KMS-11 (cell line): Measurements from ENCODE around the gene GNB1.

ENCODE experiments used
- H2AFZ ChIP-seq: fragments of 200-600 bp; sonication (generic); 2 replicates; pipeline ENCODE4 v1.6.1; 2016; ENCODE audit warnings: antibody characterized with exemption, mixed run types, low read depth
- H3K27ac ChIP-seq: fragments of 200-600 bp; sonication (generic); 2 replicates; pipeline ENCODE4 v1.6.1; 2016; ENCODE audit warnings: mild to moderate bottlenecking, mixed run types
- H3K27me3 ChIP-seq: fragments of 200-600 bp; sonication (generic); 2 replicates; pipeline ENCODE4 v1.6.1; 2017; ENCODE audit warnings: mild to moderate bottlenecking, low read depth, mixed run types, moderate library complexity; ENCODE audit not compliant: insufficient read depth
- H3K36me3 ChIP-seq: fragments of 200-600 bp; sonication (generic); 2 replicates; pipeline ENCODE4 v1.6.1; 2017; ENCODE audit warnings: mild to moderate bottlenecking, mixed run types; ENCODE audit not compliant: insufficient read depth
- H3K4me1 ChIP-seq: fragments of 200-600 bp; sonication (generic); 2 replicates; pipeline ENCODE4 v1.6.1; 2016; ENCODE audit warnings: mild to moderate bottlenecking, low read depth, mixed run types; ENCODE audit not compliant: poor library complexity, severe bottlenecking
- H3K4me2 ChIP-seq: fragments of 200-600 bp; sonication (generic); 2 replicates; pipeline ENCODE4 v1.7.0; 2016; ENCODE audit warnings: mild to moderate bottlenecking, mixed run types
- H3K4me3 ChIP-seq: fragments of 200-600 bp; sonication (generic); IDR thresholded peaks from 2 replicates; pipeline ENCODE4 v1.6.1; 2017; ENCODE audit warnings: low read depth, low read length, mixed read lengths; ENCODE audit not compliant: insufficient read depth
- H3K79me2 ChIP-seq: fragments of 200-600 bp; sonication (generic); 2 replicates; pipeline ENCODE4 v1.6.1; 2016; ENCODE audit warnings: low read depth, mixed run types; ENCODE audit not compliant: insufficient read depth
- H3K9ac ChIP-seq: fragments of 200-600 bp; sonication (generic); 2 replicates; pipeline ENCODE4 v1.6.1; 2016; ENCODE audit warnings: mild to moderate bottlenecking, mixed run types
- H4K20me1 ChIP-seq: fragments of 200-600 bp; sonication (generic); 2 replicates; pipeline ENCODE4 v1.6.1; 2016; ENCODE audit warnings: mild to moderate bottlenecking, mixed run types; ENCODE audit not compliant: insufficient read depth
- TF ChIP-seq, protein P1 (sequence below): fragments of 200-600 bp; sonication (generic); conservative IDR thresholded peaks from 2 replicates; pipeline ENCODE4 v1.6.1; 2017; ENCODE audit warnings: low read depth, mild to moderate bottlenecking, antibody characterized with exemption, low read length, moderate library complexity, mixed read lengths

Gene GNB1

DNA sequence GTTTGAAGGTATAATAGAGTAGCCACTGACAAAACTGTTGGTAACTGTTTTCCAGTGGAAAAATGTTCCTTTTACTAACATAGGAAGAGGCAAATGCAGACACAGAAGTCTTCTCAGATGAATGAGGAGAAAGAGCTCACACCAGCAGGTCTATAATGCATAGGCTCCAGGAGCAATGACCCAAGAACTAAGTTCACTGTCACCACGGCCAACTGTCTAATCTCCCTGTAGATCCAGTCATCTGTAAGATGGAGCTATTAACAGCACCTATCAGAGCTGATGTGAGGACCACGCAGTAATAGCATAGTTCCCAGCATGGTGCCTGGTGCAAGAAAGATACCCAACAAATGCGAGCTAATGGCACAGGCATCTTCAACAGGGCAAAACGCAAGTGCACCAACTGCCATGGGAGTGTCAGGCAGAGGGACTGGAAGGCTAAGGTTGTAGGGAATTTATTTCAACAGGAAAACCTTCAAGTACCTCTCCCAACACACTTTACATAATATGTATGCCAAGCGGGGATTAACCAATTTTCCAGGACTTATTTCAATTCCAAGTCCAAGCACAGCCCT, 12.9 kb downstream of the GNB1 start:
- no peak overlapping the region for H3K27ac ChIP-seq
- peaks cover 97% of the 10 kb centered on the region for H3K79me2 ChIP-seq
- H2AFZ ChIP-seq, result no peak overlapping the region
- H3K4me3 ChIP-seq, result no peak overlapping the region
- no peaks in the 10 kb centered on the region; the same call in 1 of the 2 replicates for H3K36me3 ChIP-seq
- H3K27me3 ChIP-seq, result no peaks in the 10 kb centered on the region
- no peak overlapping the region for H3K4me2 ChIP-seq
- H4K20me1 ChIP-seq, result peaks cover 79% of the 10 kb centered on the region
- H3K4me1 ChIP-seq, result peaks cover 8% of the 10 kb centered on the region
- no peak overlapping the region for H3K9ac ChIP-seq
- TF ChIP-seq, protein P1, sequence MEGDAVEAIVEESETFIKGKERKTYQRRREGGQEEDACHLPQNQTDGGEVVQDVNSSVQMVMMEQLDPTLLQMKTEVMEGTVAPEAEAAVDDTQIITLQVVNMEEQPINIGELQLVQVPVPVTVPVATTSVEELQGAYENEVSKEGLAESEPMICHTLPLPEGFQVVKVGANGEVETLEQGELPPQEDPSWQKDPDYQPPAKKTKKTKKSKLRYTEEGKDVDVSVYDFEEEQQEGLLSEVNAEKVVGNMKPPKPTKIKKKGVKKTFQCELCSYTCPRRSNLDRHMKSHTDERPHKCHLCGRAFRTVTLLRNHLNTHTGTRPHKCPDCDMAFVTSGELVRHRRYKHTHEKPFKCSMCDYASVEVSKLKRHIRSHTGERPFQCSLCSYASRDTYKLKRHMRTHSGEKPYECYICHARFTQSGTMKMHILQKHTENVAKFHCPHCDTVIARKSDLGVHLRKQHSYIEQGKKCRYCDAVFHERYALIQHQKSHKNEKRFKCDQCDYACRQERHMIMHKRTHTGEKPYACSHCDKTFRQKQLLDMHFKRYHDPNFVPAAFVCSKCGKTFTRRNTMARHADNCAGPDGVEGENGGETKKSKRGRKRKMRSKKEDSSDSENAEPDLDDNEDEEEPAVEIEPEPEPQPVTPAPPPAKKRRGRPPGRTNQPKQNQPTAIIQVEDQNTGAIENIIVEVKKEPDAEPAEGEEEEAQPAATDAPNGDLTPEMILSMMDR, result no peak

DNA sequence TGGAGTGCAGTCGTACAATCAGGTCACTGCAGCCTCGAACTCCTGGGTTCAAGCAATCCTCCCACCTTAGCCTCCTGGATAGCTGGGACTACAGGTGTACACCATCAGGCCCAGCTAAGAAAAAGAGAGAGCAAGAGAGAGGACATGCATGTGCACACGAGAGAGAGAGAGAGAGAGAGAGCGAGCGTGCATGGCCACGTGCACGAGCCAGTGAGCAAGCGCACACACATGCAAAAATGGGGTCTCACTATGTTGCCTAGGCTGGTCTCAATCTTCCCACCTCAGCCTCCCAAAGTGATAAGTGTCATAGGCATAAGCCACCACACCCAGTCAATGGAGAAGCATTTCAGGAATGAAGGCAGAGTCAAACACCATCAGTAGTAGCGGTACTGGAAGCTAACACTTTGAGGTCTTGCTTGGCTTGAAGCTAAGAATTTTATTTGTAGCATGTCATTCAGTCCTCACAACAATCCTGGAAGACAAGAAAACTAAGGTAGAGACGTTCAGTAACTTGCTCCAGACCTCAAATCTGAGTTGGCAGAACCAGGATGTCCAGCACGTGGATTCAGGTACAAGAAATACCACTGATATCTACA, 14.5 kb downstream of the GNB1 start:
- Histone ChIP-seq H3K27me3 (no peaks in the 10 kb centered on the region), H2AFZ (no peak overlapping the region), H4K20me1 (peaks cover 72% of the 10 kb centered on the region), H3K9ac (no peak overlapping the region), H3K4me3 (no peak overlapping the region), H3K36me3 (no peaks in the 10 kb centered on the region; the same call in 1 of the 2 replicates), H3K79me2 (peaks cover 97% of the 10 kb centered on the region), H3K4me2 (no peak overlapping the region), H3K27ac (no peak overlapping the region), H3K4me1 (no peaks in the 10 kb centered on the region)
- TF ChIP-seq, protein P1, result no peak

DNA sequence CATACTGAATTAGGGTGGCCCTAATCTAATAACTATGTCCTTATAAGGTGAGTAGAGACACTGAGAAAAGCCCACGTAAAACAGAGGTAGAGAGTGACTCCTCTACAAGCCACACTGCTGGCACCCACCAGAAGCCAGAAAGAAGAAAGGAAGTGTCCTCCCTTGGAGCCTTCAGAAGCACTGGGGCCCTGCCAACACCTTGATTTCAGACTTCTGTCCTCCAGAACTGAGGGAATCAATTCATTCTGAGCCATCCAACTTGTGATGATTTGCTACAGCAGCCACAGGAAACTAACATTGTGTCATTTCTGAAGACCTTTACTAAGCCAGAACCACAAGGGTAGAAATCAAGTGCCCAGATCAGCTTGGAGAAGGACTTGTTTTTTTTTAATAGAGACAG, 15.0 kb downstream of the GNB1 start:
- no peaks in the 10 kb centered on the region for H3K4me1 ChIP-seq
- no peak overlapping the region for H3K9ac ChIP-seq
- no peak overlapping the region for H3K27ac ChIP-seq
- no peak overlapping the region for H3K4me3 ChIP-seq
- H3K36me3 ChIP-seq, result no peaks in the 10 kb centered on the region; the same call in 1 of the 2 replicates
- TF ChIP-seq, protein P1, result no peak
- H2AFZ ChIP-seq, result no peak overlapping the region
- peaks cover 72% of the 10 kb centered on the region for H4K20me1 ChIP-seq
- no peak overlapping the region for H3K4me2 ChIP-seq
- peaks cover 97% of the 10 kb centered on the region for H3K79me2 ChIP-seq
- no peaks in the 10 kb centered on the region for H3K27me3 ChIP-seq

DNA sequence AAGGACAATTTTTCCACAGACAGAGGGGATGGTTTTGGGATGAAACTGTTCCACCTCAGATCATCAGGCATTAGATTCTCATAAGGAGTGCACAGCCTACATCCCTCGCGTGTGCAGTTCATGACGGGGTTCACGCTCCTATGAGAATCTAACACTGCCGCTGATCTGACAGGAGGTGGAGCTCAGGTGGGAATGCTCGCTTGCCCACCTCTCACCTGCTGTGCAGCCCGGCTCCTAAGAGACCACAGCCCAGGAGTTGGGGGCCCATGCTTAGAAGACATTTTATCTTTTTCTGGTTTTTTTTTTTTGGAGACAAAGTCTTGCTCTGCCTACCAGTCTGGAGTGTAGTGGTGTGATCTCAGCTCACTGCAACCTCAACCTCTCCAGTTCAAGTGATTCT, 16.0 kb downstream of the GNB1 start:
- H3K4me3 ChIP-seq, result no peak overlapping the region
- no peak overlapping the region for H2AFZ ChIP-seq
- no peaks in the 10 kb centered on the region for H3K27me3 ChIP-seq
- peaks cover 97% of the 10 kb centered on the region for H3K79me2 ChIP-seq
- no peak overlapping the region for H3K27ac ChIP-seq
- TF ChIP-seq, protein P1, result no peak
- no peak overlapping the region for H3K9ac ChIP-seq
- no peaks in the 10 kb centered on the region for H3K4me1 ChIP-seq
- peaks cover 77% of the 10 kb centered on the region for H4K20me1 ChIP-seq
- no peak overlapping the region for H3K4me2 ChIP-seq
- no peaks in the 10 kb centered on the region; the same call in 1 of the 2 replicates for H3K36me3 ChIP-seq
